ENCODE data around the gene MIPOL1.
"Not testable (repeated sequence)": the region's sequence is repeated elsewhere in the genome, so short reads cannot be mapped to it uniquely, and the experiment has no call there.

DNA sequence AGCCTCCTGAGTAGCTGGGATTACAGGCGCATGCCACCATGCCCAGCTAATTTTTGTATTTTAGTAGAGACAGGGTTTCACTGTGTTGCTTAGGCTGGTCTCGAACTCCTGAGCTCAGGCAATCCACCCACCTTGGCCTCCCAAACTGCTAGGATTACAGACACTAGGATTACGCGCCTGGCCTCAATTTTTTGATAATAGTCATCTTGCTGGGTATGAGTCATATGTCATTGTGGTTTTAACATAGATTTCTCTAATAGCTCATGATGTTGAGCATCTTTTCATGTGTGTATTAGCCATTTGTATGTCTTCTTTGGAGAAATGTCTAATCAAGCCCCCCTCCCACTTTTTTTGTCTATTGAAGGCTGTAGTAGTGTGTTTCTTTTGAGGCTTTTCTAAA is 38.3 kb downstream of the MIPOL1 start:
- TF ChIP-seq TAF1 (IDR thresholded peaks at IDR 0.05; ENCODE audit: borderline replicate concordance, low read depth, low read length); POLR2AphosphoS5 (IDR thresholded peaks at IDR 0.05; ENCODE audit: low read depth, low read length); POLR2A (IDR thresholded peaks at IDR 0.05; ENCODE audit: low read depth, low read length): not testable (repeated sequence)
